K562 treated with DMSO at 1 percent for 48 hours (cell line): ENCODE results near the gene HMGN2. TPM values are rescaled to one million over a fixed set of nuclear protein-coding genes. Genes with fewer than 3 reads are reported as not detected.

Experiments
- total RNA-seq: library from RNA; unstranded; fragments of 300-600 nt; gene quantifications from 2 replicates; pipeline ENCODE4 v1.2.3, GENCODE V29; 2022; ENCODE audit warnings: low replicate concordance; ENCODE audit errors: extremely low read depth

Gene HMGN2
- 526 TPM in 1 of 2 replicates, not detected in the other for total RNA-seq

GRCh38 chr1:26472320-26472900 lies at the start of gene HMGN2:
Gene HMGN2 (plus strand): TSS chr1:26472440. CDS start chr1:26472613, 173 bp downstream.

GRCh38 chr1:26431979-26432695 lies 40.1 kb upstream of the HMGN2 start, which contains the start of gene DHDDS:
Gene DHDDS (plus strand): TSS chr1:26432321. CDS start chr1:26432946, 625 bp downstream.

Other genes starting within 250 kb of the HMGN2 start
- gene CEP85, start 238.2 kb upstream of the HMGN2 start, total RNA-seq = not detected in 2 replicates
- gene SH3BGRL3, start 192.4 kb upstream of the HMGN2 start, total RNA-seq = not detected in 2 replicates
- gene UBXN11, start 165.8 kb upstream of the HMGN2 start, total RNA-seq = not detected in 2 replicates
- not detected in 2 replicates for gene CD52, start 154.5 kb upstream of the HMGN2 start, total RNA-seq
- gene CRYBG2, start 118.3 kb upstream of the HMGN2 start, total RNA-seq = not detected in 2 replicates
- gene ZNF683, start 99.7 kb upstream of the HMGN2 start, total RNA-seq = not detected in 2 replicates
- gene LIN28A, start 61.6 kb upstream of the HMGN2 start, total RNA-seq = not detected in 2 replicates
- not detected in 2 replicates for gene DHDDS, start 40.1 kb upstream of the HMGN2 start, total RNA-seq
- gene RPS6KA1, start 57.3 kb downstream of the HMGN2 start, total RNA-seq = not detected in 2 replicates
- gene ARID1A, start 223.6 kb downstream of the HMGN2 start, total RNA-seq = not detected in 2 replicates